GM12892 (cell line): ENCODE results near the gene IL37.

ENCODE experiments used
- POLR2A ChIP-seq: IDR thresholded peaks from 2 replicates; pipeline ENCODE4 v1.6.1; 2011; ENCODE audit warnings: low read depth, low read length, control low read depth
- TAF1 ChIP-seq: IDR thresholded peaks from 2 replicates; pipeline ENCODE4 v1.6.1; 2011; ENCODE audit warnings: low read depth, mild to moderate bottlenecking, control low read depth, low read length, borderline replicate concordance

- no peak for TF ChIP-seq TAF1
- TF ChIP-seq POLR2A, result no peak
Observed at GRCh38 chr2:112939425-112939824, 28.5 kb downstream of the IL37 start.
